Fibroblast of the aortic adventitia (primary cell): ENCODE data around the gene PLCE1. TPM values are rescaled to one million over a fixed set of nuclear protein-coding genes. Genes with fewer than 3 reads are reported as not detected.

Experiments used
- DNase-seq: peaks from one replicate; pipeline ENCODE4 v3.0.0-alpha.2; 2010; ENCODE audit warnings: low read depth
- H3K4me3 ChIP-seq: 2 replicates; pipeline ENCODE4 v1.5.1; 2011; ENCODE audit warnings: low read depth, mild to moderate bottlenecking, control low read depth, low read length, moderate library complexity
- CTCF ChIP-seq: IDR thresholded peaks from 2 replicates; pipeline ENCODE4 v1.5.1; 2011; ENCODE audit warnings: mild to moderate bottlenecking, low read length, control low read depth, inconsistent platforms; ENCODE audit not compliant: insufficient read depth
- total RNA-seq: library from RNA; depleted of rRNA; stranded (reverse); fragments of >200 nt; gene quantifications from 2 replicates; pipeline ENCODE4 v1.2.3, GENCODE V29; 2012; ENCODE audit warnings: low replicate concordance

Gene PLCE1
- 4.2 and 8.9 TPM in 2 replicates for total RNA-seq

- peak within 1 kb of the TSS; percentile 84 for H3K4me3 ChIP-seq
- TF ChIP-seq CTCF: no peak
- DNase-seq: peak; percentile 23
These were observed at the start of gene PLCE1 for GRCh38 chr10:93993782-93994437. Gene PLCE1 (plus strand): TSS chr10:93993931. CDS start chr10:94031047, 37,116 bp downstream.

GRCh38 chr10:93945819-93946218 lies 47.9 kb upstream of the PLCE1 start:
- TF ChIP-seq CTCF: no peak
- H3K4me3 ChIP-seq: no peak overlapping the region
- peak; percentile 36 for DNase-seq

- no peak for TF ChIP-seq CTCF
- DNase-seq: peak; percentile 59
- H3K4me3 ChIP-seq: no peak overlapping the region
These were observed 46.7 kb upstream of the PLCE1 start for GRCh38 chr10:93947055-93947454.

- no peak overlapping the region for H3K4me3 ChIP-seq
- no peak for TF ChIP-seq CTCF
- DNase-seq: peak; percentile 25
These were observed 46.2 kb upstream of the PLCE1 start for GRCh38 chr10:93947524-93947923.

- no peak for DNase-seq
- no peak for TF ChIP-seq CTCF
- no peak overlapping the region for H3K4me3 ChIP-seq
These were observed 41.8 kb upstream of the PLCE1 start for GRCh38 chr10:93951905-93952304.

GRCh38 chr10:93954299-93954698 lies 39.4 kb upstream of the PLCE1 start:
- no peak for DNase-seq
- TF ChIP-seq CTCF: no peak
- H3K4me3 ChIP-seq: no peak overlapping the region
